K562 (cell line): Measurements from ENCODE around the gene PSME1. TPM values are rescaled to one million over a fixed set of nuclear protein-coding genes. Genes with fewer than 3 reads are reported as not detected.

ENCODE experiments used
- ARID1B ChIP-seq: fragments of 450-650 bp; IDR thresholded peaks from 2 replicates; pipeline ENCODE4 v1.6.1; 2016; ENCODE audit warnings: antibody characterized with exemption, mild to moderate bottlenecking, inconsistent platforms
- BCOR ChIP-seq: fragments of 450-650 bp; IDR thresholded peaks from 2 replicates; pipeline ENCODE4 v1.6.1; 2016
- CREB1 ChIP-seq, 2 experiments: sonication (generic) in 1 of 2; formaldehyde crosslinking in 1 of 2; IDR thresholded peaks; 2 replicates each; pipeline versions ENCODE4 v1.6.1 to v1.8.0; 2012 to 2022; ENCODE audit warnings: inconsistent platforms in 1 of 2, mild to moderate bottlenecking in 1 of 2, missing genetic modification reagents in 1 of 2, moderate library complexity in 1 of 2
- E2F6 ChIP-seq, 2 experiments: IDR thresholded peaks; 2 replicates each; pipeline ENCODE4 v1.6.1; 2011; ENCODE audit warnings: borderline replicate concordance in 1 of 2, control low read depth in 1 of 2, low read depth in 1 of 2, low read length in 1 of 2, mild to moderate bottlenecking in 1 of 2, mixed read lengths in 1 of 2, moderate library complexity in 1 of 2; ENCODE audit not compliant: insufficient read depth in 1 of 2, insufficient read length in 1 of 2, poor library complexity in 1 of 2, severe bottlenecking in 1 of 2; ENCODE audit errors: extremely low read depth in 1 of 2
- EGR1 ChIP-seq: fragments of 450-650 bp; conservative IDR thresholded peaks from 2 replicates; pipeline ENCODE4 v1.6.1; 2017; ENCODE audit warnings: mild to moderate bottlenecking
- FOXK2 ChIP-seq, 2 experiments: fragments of 450-650 bp; IDR thresholded peaks in 1 of 2; conservative IDR thresholded peaks in 1 of 2; 2 replicates each; pipeline ENCODE4 v1.6.1; 2016; ENCODE audit warnings: low read depth in 2 of 2, mild to moderate bottlenecking in 1 of 2
- HEY1 ChIP-seq: fragments of 250-450 bp; sonication (Bioruptor Pico); IDR thresholded peaks from 2 replicates; pipeline ENCODE4 v1.5.0; 2020; ENCODE audit warnings: mild to moderate bottlenecking, moderate library complexity, borderline replicate concordance
- NCOA4 ChIP-seq: fragments of 450-650 bp; IDR thresholded peaks from 2 replicates; pipeline ENCODE4 v1.6.1; 2018; ENCODE audit warnings: mild to moderate bottlenecking; ENCODE audit not compliant: partially characterized antibody
- NR2C1 ChIP-seq, 2 experiments: fragments of 450-650 bp; IDR thresholded peaks; 2 replicates each; pipeline ENCODE4 v1.6.1; 2017; ENCODE audit warnings: mild to moderate bottlenecking in 2 of 2, antibody characterized with exemption in 1 of 2, inconsistent platforms in 1 of 2, missing compliant biosample characterization in 1 of 2, missing genetic modification characterization in 1 of 2
- PHB2 ChIP-seq: fragments of 450-650 bp; IDR thresholded peaks from 2 replicates; pipeline ENCODE4 v1.6.1; 2017; ENCODE audit warnings: low read depth
- POLR2A ChIP-seq: fragments of 450-650 bp; conservative IDR thresholded peaks from 2 replicates; pipeline ENCODE4 v1.6.1; 2016
- RAD51 ChIP-seq: fragments of 450-650 bp; IDR thresholded peaks from 2 replicates; pipeline ENCODE4 v1.7.1; 2016; ENCODE audit warnings: low read depth, mild to moderate bottlenecking, borderline replicate concordance
- TCF15 ChIP-seq: fragments of 250-450 bp; sonication (Bioruptor Pico); IDR thresholded peaks from 2 replicates; pipeline ENCODE4 v1.8.0; 2022; ENCODE audit warnings: moderate library complexity, mild to moderate bottlenecking, inconsistent platforms
- ZFPM2 ChIP-seq: fragments of 250-450 bp; sonication (Bioruptor Pico); IDR thresholded peaks from 2 replicates; pipeline ENCODE4 v1.5.1; 2022; ENCODE audit warnings: mild to moderate bottlenecking
- ZNF23 ChIP-seq: fragments of 250-450 bp; sonication (Bioruptor Pico); IDR thresholded peaks from 2 replicates; pipeline ENCODE4 v1.4.0; 2020; ENCODE audit warnings: mild to moderate bottlenecking
- ZNF583 ChIP-seq: fragments of 250-450 bp; sonication (Bioruptor Pico); IDR thresholded peaks from 2 replicates; pipeline ENCODE4 v1.4.0; 2020
- polyA plus RNA-seq, 8 experiments: library from polyadenylated mRNA; depleted of rRNA in 4 of 8; stranded (reverse) in 5 of 8; unstranded in 3 of 8; fragments of >200 nt; fragmentation: Nextera tagmentation in 2 of 8; fragmentation: Illumina TruSeq in 1 of 8; extraction: Ambion mirVana in 2 of 8; extraction: Trizol in 1 of 8; gene quantifications; 2 replicates each; pipeline versions ENCODE4 v1.2.1 to v1.2.3, GENCODE V29; 2011 to 2014; ENCODE audit warnings: inconsistent platforms in 1 of 8, missing spikeins in 1 of 8
- total RNA-seq, 7 experiments: library from RNA; depleted of rRNA in 6 of 7; stranded (reverse); fragments of >200 nt in 6 of 7; fragmentation: Illumina TruSeq in 2 of 7; extraction: Trizol in 2 of 7; gene quantifications; 2 replicates each; pipeline versions ENCODE4 v1.2.1 to v1.2.3, GENCODE V29; 2011 to 2021; ENCODE audit warnings: low replicate concordance in 1 of 7
- TF ChIP-seq, protein P1 (sequence below): fragments of 250-450 bp; sonication (Bioruptor Pico); IDR thresholded peaks from 2 replicates; pipeline ENCODE4 v1.4.0; 2020
- TF ChIP-seq, protein P2 (sequence below): sonication (generic); formaldehyde crosslinking; IDR thresholded peaks from 2 replicates; pipeline ENCODE4 v1.5.0; 2020; ENCODE audit warnings: missing genetic modification reagents
- TF ChIP-seq, protein P3 (sequence below): sonication (generic); formaldehyde crosslinking; IDR thresholded peaks from 2 replicates; pipeline ENCODE4 v1.9.0; 2022; ENCODE audit warnings: mild to moderate bottlenecking, missing genetic modification reagents
- TF ChIP-seq, protein P4 (sequence below): fragments of 450-650 bp; conservative IDR thresholded peaks from 2 replicates; pipeline ENCODE4 v1.6.1; 2016; ENCODE audit warnings: missing genetic modification characterization, low read depth, mild to moderate bottlenecking, missing compliant biosample characterization, moderate library complexity
- TF ChIP-seq, protein P5 (sequence below), 2 experiments: fragments of 450-650 bp; IDR thresholded peaks; 2 replicates each; pipeline ENCODE4 v1.6.1; 2016

Gene PSME1
- total and polyA plus RNA-seq, 9 of the 15 experiments (the other 6 are each of a cell fraction or from before 2014, with no cell fraction given) = 20.3 to 180 (median 67.5) TPM

DNA sequence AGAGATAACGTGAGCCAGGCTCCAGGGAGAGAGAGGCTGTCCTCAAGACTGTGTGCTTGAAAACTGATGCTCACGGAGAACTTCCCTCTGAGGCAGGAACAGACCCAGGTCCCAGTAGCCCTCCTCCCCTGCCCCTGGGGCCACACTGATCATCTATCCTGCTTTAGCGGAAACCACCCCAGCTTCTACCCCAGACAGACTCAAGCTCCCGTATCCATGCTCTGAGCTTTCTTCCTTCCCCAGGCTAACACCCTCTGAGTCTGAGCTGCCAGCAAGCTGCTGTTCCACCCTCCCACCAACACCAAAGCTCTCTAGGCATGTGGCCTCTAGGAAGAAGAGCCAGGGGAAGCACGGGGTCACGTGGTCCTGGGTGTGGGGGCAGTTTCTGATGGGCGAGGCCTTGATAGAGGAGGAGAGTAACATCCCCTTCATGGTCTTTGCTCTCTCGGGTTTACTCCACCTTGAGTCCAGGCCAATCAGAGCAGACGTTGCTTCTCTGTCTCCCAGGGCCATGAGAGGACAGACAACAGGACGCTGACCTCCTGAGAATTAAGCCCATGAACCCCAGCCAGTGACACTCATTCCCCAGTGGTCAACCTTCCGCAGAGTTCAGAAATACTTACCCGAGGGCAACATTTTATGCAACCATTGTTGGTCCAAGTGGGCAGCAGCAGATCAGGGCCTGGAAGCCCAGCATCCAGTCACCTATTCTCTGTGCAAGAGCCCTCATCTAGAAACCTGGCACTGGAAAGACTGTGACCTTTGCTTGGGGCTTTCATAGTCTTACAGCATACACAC, 40.5 kb upstream of the PSME1 start (continued):
- TF ChIP-seq TCF15 (no peak), RAD51 (peak; percentile 96), BCOR (no peak), HEY1 (no peak), NR2C1 (IDR thresholded peaks at IDR 0.05) (peak; percentile 37; the same call in 1 of the 2 replicates), NR2C1 (tag; IDR thresholded peaks at IDR 0.05) (0 out of 2 replicates have a peak, but pooled peaks have one; percentile 31), ARID1B (0 out of 2 replicates have a peak, but pooled peaks have one; percentile 17), E2F6 (IDR thresholded peaks at IDR 0.05; ENCODE audit: borderline replicate concordance in 1 of 2, extremely low read depth in 1 of 2, insufficient read depth in 1 of 2, insufficient read length in 1 of 2, low read depth in 1 of 2, low read length in 1 of 2, poor library complexity in 1 of 2, severe bottlenecking in 1 of 2) (peak; percentile 56 to 79), ZNF23 (CRISPR knock-in tag) (no peak), ZNF583 (no peak), EGR1 (peak; percentile 65), CREB1 (IDR thresholded peaks at IDR 0.05) (no peak), CREB1 (CRISPR knock-in tag; IDR thresholded peaks at IDR 0.05) (no peak), POLR2A (peak; percentile 93), ZFPM2 (CRISPR knock-in tag) (no peak), NCOA4 (no peak), FOXK2 (conservative IDR thresholded peaks at IDR 0.05 in 1 of 2, IDR thresholded peaks at IDR 0.05 in 1 of 2; ENCODE audit: low read depth in 2 of 2) (peak; percentile 26 to 50; a peak in 1 of 4 replicates), PHB2 (no peak)
- TF ChIP-seq, protein P1, sequence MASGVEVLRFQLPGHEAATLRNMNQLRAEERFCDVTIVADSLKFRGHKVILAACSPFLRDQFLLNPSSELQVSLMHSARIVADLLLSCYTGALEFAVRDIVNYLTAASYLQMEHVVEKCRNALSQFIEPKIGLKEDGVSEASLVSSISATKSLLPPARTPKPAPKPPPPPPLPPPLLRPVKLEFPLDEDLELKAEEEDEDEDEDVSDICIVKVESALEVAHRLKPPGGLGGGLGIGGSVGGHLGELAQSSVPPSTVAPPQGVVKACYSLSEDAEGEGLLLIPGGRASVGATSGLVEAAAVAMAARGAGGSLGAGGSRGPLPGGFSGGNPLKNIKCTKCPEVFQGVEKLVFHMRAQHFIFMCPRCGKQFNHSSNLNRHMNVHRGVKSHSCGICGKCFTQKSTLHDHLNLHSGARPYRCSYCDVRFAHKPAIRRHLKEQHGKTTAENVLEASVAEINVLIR (CRISPR knock-in tag) = no peak
- TF ChIP-seq, protein P2, sequence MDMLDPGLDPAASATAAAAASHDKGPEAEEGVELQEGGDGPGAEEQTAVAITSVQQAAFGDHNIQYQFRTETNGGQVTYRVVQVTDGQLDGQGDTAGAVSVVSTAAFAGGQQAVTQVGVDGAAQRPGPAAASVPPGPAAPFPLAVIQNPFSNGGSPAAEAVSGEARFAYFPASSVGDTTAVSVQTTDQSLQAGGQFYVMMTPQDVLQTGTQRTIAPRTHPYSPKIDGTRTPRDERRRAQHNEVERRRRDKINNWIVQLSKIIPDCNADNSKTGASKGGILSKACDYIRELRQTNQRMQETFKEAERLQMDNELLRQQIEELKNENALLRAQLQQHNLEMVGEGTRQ = peak; percentile 91
- TF ChIP-seq, protein P3, sequence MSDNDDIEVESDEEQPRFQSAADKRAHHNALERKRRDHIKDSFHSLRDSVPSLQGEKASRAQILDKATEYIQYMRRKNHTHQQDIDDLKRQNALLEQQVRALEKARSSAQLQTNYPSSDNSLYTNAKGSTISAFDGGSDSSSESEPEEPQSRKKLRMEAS (CRISPR knock-in tag) = peak; percentile 89
- TF ChIP-seq, protein P4, sequence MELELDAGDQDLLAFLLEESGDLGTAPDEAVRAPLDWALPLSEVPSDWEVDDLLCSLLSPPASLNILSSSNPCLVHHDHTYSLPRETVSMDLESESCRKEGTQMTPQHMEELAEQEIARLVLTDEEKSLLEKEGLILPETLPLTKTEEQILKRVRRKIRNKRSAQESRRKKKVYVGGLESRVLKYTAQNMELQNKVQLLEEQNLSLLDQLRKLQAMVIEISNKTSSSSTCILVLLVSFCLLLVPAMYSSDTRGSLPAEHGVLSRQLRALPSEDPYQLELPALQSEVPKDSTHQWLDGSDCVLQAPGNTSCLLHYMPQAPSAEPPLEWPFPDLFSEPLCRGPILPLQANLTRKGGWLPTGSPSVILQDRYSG = no peak
- TF ChIP-seq, protein P5, sequence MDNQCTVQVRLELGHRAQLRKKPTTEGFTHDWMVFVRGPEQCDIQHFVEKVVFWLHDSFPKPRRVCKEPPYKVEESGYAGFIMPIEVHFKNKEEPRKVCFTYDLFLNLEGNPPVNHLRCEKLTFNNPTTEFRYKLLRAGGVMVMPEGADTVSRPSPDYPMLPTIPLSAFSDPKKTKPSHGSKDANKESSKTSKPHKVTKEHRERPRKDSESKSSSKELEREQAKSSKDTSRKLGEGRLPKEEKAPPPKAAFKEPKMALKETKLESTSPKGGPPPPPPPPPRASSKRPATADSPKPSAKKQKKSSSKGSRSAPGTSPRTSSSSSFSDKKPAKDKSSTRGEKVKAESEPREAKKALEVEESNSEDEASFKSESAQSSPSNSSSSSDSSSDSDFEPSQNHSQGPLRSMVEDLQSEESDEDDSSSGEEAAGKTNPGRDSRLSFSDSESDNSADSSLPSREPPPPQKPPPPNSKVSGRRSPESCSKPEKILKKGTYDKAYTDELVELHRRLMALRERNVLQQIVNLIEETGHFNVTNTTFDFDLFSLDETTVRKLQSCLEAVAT (IDR thresholded peaks at IDR 0.05) = peak in 1 of 2 experiments; percentile 45; a peak in 1 of 4 replicates
